ENCODE results near the gene COL18A1.

COL18A1 gene

GRCh38 chr21:45421071-45421845, 16.3 kb downstream of the COL18A1 start:
- Histone ChIP-seq H4K20me1 (ENCODE audit: insufficient read depth, low read length, poor library complexity, severe bottlenecking) (no peaks in the 10 kb centered on the region), H3K4me2 (ENCODE audit: low read depth, low read length, poor library complexity, severe bottlenecking) (no peak overlapping the region), H3K9me2 (replicated peaks; ENCODE audit: low read depth, low read length) (no peaks in the 10 kb centered on the region), H3K9ac (ENCODE audit: low read depth, low read length, poor library complexity, severe bottlenecking) (no peak overlapping the region), H3F3A (ENCODE audit: low read depth) (no peaks in the 10 kb centered on the region), H3K27me3 (ENCODE audit: insufficient read depth, low read length, poor library complexity, severe bottlenecking) (no peaks in the 10 kb centered on the region), H3K4me3 (ENCODE audit: low read length, poor library complexity, severe bottlenecking) (no peak overlapping the region), H3K79me2 (ENCODE audit: insufficient read depth, low read length) (no peaks in the 10 kb centered on the region), H2AFZ (ENCODE audit: low read length) (no peak overlapping the region), H3K9me3 (ENCODE audit: insufficient read depth, low read depth, low read length) (no peaks in the 10 kb centered on the region), H3K4me1 (ENCODE audit: insufficient read depth, low read length, poor library complexity, severe bottlenecking) (no peaks in the 10 kb centered on the region), H3K36me3 (ENCODE audit: insufficient read depth, low read length) (no peaks in the 10 kb centered on the region)
- no peak for TF ChIP-seq CTCF (conservative IDR thresholded peaks at IDR 0.05; ENCODE audit: low read length)
- no peak for TF ChIP-seq EZH2phosphoT487 (IDR thresholded peaks at IDR 0.05; ENCODE audit: borderline replicate concordance)

GRCh38 chr21:45421846-45422775, 17.1 kb downstream of the COL18A1 start:
- TF ChIP-seq EZH2phosphoT487 (IDR thresholded peaks at IDR 0.05; ENCODE audit: borderline replicate concordance) (no peak), CTCF (conservative IDR thresholded peaks at IDR 0.05; ENCODE audit: low read length) (no peak)
- Histone ChIP-seq H3K9me2 (replicated peaks; ENCODE audit: low read depth, low read length) (no peaks in the 10 kb centered on the region), H3K4me2 (ENCODE audit: low read depth, low read length, poor library complexity, severe bottlenecking) (no peak overlapping the region), H3K4me3 (ENCODE audit: low read length, poor library complexity, severe bottlenecking) (no peak overlapping the region), H3F3A (ENCODE audit: low read depth) (no peaks in the 10 kb centered on the region), H3K9ac (ENCODE audit: low read depth, low read length, poor library complexity, severe bottlenecking) (no peak overlapping the region), H2AFZ (ENCODE audit: low read length) (no peak overlapping the region), H3K79me2 (ENCODE audit: insufficient read depth, low read length) (no peaks in the 10 kb centered on the region), H3K4me1 (ENCODE audit: insufficient read depth, low read length, poor library complexity, severe bottlenecking) (no peaks in the 10 kb centered on the region), H3K36me3 (ENCODE audit: insufficient read depth, low read length) (no peaks in the 10 kb centered on the region), H3K27me3 (ENCODE audit: insufficient read depth, low read length, poor library complexity, severe bottlenecking) (no peaks in the 10 kb centered on the region), H4K20me1 (ENCODE audit: insufficient read depth, low read length, poor library complexity, severe bottlenecking) (no peaks in the 10 kb centered on the region), H3K9me3 (ENCODE audit: insufficient read depth, low read depth, low read length) (no peaks in the 10 kb centered on the region)

GRCh38 chr21:45423201-45423955, 18.4 kb downstream of the COL18A1 start:
- Histone ChIP-seq H3K79me2 (ENCODE audit: insufficient read depth, low read length) (no peaks in the 10 kb centered on the region), H2AFZ (ENCODE audit: low read length) (no peak overlapping the region), H3K9ac (ENCODE audit: low read depth, low read length, poor library complexity, severe bottlenecking) (no peak overlapping the region), H3K4me1 (ENCODE audit: insufficient read depth, low read length, poor library complexity, severe bottlenecking) (no peaks in the 10 kb centered on the region), H3F3A (ENCODE audit: low read depth) (no peaks in the 10 kb centered on the region), H3K4me3 (ENCODE audit: low read length, poor library complexity, severe bottlenecking) (no peak overlapping the region), H3K9me3 (ENCODE audit: insufficient read depth, low read depth, low read length) (no peaks in the 10 kb centered on the region), H3K4me2 (ENCODE audit: low read depth, low read length, poor library complexity, severe bottlenecking) (no peak overlapping the region), H3K9me2 (replicated peaks; ENCODE audit: low read depth, low read length) (no peaks in the 10 kb centered on the region), H4K20me1 (ENCODE audit: insufficient read depth, low read length, poor library complexity, severe bottlenecking) (no peaks in the 10 kb centered on the region), H3K27me3 (ENCODE audit: insufficient read depth, low read length, poor library complexity, severe bottlenecking) (no peaks in the 10 kb centered on the region), H3K36me3 (ENCODE audit: insufficient read depth, low read length) (no peaks in the 10 kb centered on the region)
- TF ChIP-seq CTCF (conservative IDR thresholded peaks at IDR 0.05; ENCODE audit: low read length) (no peak), EZH2phosphoT487 (IDR thresholded peaks at IDR 0.05; ENCODE audit: borderline replicate concordance) (no peak)

Data from Loucy (cell line).